HepG2 (cell line): ENCODE measurements around the gene PRKCB. TPM values are rescaled to one million over a fixed set of nuclear protein-coding genes. Genes with fewer than 3 reads are reported as not detected.
A peak's percentile ranks its signal among the peaks of the same experiment; 100 is the strongest.

Source experiments
- ATAC-seq: fragments of 200-7000 bp; cut with Tn5 transposase; 3 replicates; pipeline ENCODE4 v1.9.1; 2020; ENCODE audit warnings: mild to moderate bottlenecking, moderate library complexity
- BruUV-seq: library from RNA; stranded (reverse); fragments of 400-500 nt; replicated peaks from 2 replicates; lab custom pipeline; 2021; lab: Mats Ljungman, UMichigan
- CTCF ChIA-PET: fragments of 300-600 bp; formaldehyde crosslinking; extraction: SDS; loops from one replicate; lab custom pipeline; 2021; ENCODE audit warnings: low total read pairs, inconsistent platforms, low intra/inter-chr PET ratio; lab: Yijun Ruan, JAX
- POLR2A ChIA-PET: fragments of 350-600 bp; sonication (Branson Sonifier 250); formaldehyde crosslinking; loops from one replicate; lab custom pipeline; 2020; ENCODE audit warnings: antibody characterized with exemption, inconsistent platforms; lab: Yijun Ruan, JAX
- DNase-seq: peaks from one replicate; pipeline ENCODE4 v3.0.0-alpha.2; 2015; ENCODE audit warnings: low spot score
- FAIRE-seq: peaks from 3 replicates; lab custom pipeline; 2011; peaks lifted over from hg19 to GRCh38; lab: Jason Lieb, UNC
- H2AFZ ChIP-seq: one replicate; pipeline ENCODE4 v1.6.1; 2011; ENCODE audit warnings: low read length, inconsistent platforms
- H3K27ac ChIP-seq: fragments of 300-600 bp; 3 replicates; pipeline ENCODE4 v1.8.0; 2011; ENCODE audit warnings: mixed run types, mild to moderate bottlenecking, mixed read lengths, low read length, inconsistent platforms; ENCODE audit not compliant: insufficient read depth; ENCODE audit errors: extremely low read length
- H3K27me3 ChIP-seq, 2 experiments: fragments of 200-600 bp in 1 of 2; 2 replicates in 1 of 2; 3 replicates in 1 of 2; pipeline versions ENCODE4 v1.6.0 to v1.8.0; 2011; ENCODE audit warnings: low read length in 2 of 2, mild to moderate bottlenecking in 2 of 2, moderate library complexity in 2 of 2, inconsistent platforms in 1 of 2; ENCODE audit not compliant: insufficient read depth in 2 of 2, control insufficient read depth in 1 of 2
- H3K36me3 ChIP-seq, 2 experiments: fragments of 200-600 bp in 1 of 2; replicated peaks in 1 of 2; 2 replicates in 1 of 2; 3 replicates in 1 of 2; pipeline versions ENCODE4 v1.5.1 to v1.8.0; 2011; ENCODE audit warnings: low read length in 2 of 2, inconsistent platforms in 1 of 2; ENCODE audit not compliant: insufficient read depth in 2 of 2, control insufficient read depth in 1 of 2
- H3K4me1 ChIP-seq: 2 replicates; pipeline ENCODE4 v1.5.1; 2012; ENCODE audit warnings: low read length, inconsistent platforms; ENCODE audit not compliant: insufficient read depth
- H3K4me2 ChIP-seq: 2 replicates; pipeline ENCODE4 v1.6.0; 2011; ENCODE audit warnings: low read depth, low read length, inconsistent platforms
- H3K4me3 ChIP-seq, 3 experiments: fragments of 200-600 bp in 1 of 3; sonication (generic), shearing (Covaris generic) in 1 of 3; replicated peaks in 1 of 3; 2 replicates each; pipeline ENCODE4 v1.5.1; 2011 to 2016; ENCODE audit warnings: low read length in 3 of 3, inconsistent platforms in 2 of 3, low read depth in 2 of 3, mild to moderate bottlenecking in 2 of 3, control low read depth in 1 of 3, mixed read lengths in 1 of 3; ENCODE audit not compliant: insufficient read depth in 1 of 3
- H3K79me2 ChIP-seq: one replicate; pipeline ENCODE4 v1.6.1; 2011; ENCODE audit warnings: low read length, inconsistent platforms; ENCODE audit not compliant: insufficient read depth
- H3K9ac ChIP-seq: 2 replicates; pipeline ENCODE4 v1.6.0; 2011; ENCODE audit warnings: mild to moderate bottlenecking, low read depth, low read length, inconsistent platforms; ENCODE audit not compliant: insufficient read depth
- H3K9me3 ChIP-seq: 2 replicates; pipeline ENCODE4 v1.5.1; 2012; ENCODE audit warnings: mild to moderate bottlenecking, low read length
- H4K20me1 ChIP-seq: 2 replicates; pipeline ENCODE4 v1.6.0; 2011; ENCODE audit warnings: inconsistent platforms, mild to moderate bottlenecking, low read length, moderate library complexity; ENCODE audit not compliant: insufficient read depth
- CREB1 ChIP-seq, 2 experiments: fragments of 450-650 bp in 1 of 2; IDR thresholded peaks; 2 replicates each; pipeline ENCODE4 v1.6.1; 2016 to 2017; ENCODE audit warnings: control low read depth in 1 of 2, mild to moderate bottlenecking in 1 of 2, missing compliant biosample characterization in 1 of 2, missing genetic modification characterization in 1 of 2
- KDM1A ChIP-seq: IDR thresholded peaks from 2 replicates; pipeline ENCODE4 v1.6.1; 2016; ENCODE audit warnings: missing compliant biosample characterization
- TBP ChIP-seq: sonication (generic); formaldehyde crosslinking; IDR thresholded peaks from 2 replicates; pipeline ENCODE4 v1.5.0; 2020; ENCODE audit warnings: missing genetic modification reagents
- WGBS: methylation state at CpG from one replicate; pipeline ENCODE4 v1.1.6; 2017; ENCODE audit warnings: low lambda C conversion rate; 5-methylcytosine and 5-hydroxymethylcytosine counted together
- in situ Hi-C: cut with HindIII; loops from 2 replicates; pipeline ENCODE4 v1.10.0; 2017; ENCODE audit warnings: low pct_unique_long_range_greater_than_20kb; ENCODE audit not compliant: extremely low pct_ligation_motif_present
- intact Hi-C: fragments of 100-400 bp; cut with micrococcal nuclease; formaldehyde crosslinking; loops from one replicate; pipeline ENCODE4 v1.10.0; 2022; ENCODE audit not compliant: unreplicated experiment
- polyA plus RNA-seq, 8 experiments: library from polyadenylated mRNA; depleted of rRNA in 3 of 8; stranded (reverse) in 7 of 8; unstranded in 1 of 8; fragments of >200 nt; fragmentation: Illumina TruSeq in 4 of 8; extraction: Trizol in 4 of 8; gene quantifications; 2 replicates each; pipeline versions ENCODE4 v1.2.1 to v1.2.3, GENCODE V29; 2011 to 2016; ENCODE audit warnings: low read depth in 4 of 8, missing spikeins in 1 of 8, mixed read lengths in 1 of 8; ENCODE audit not compliant: insufficient read depth in 1 of 8
- total RNA-seq, 5 experiments: library from RNA; depleted of rRNA; stranded (reverse); fragments of >200 nt; fragmentation: Illumina TruSeq; extraction: Trizol; gene quantifications; 2 replicates each; pipeline ENCODE4 v1.2.3, GENCODE V29; 2016; ENCODE audit warnings: low read depth in 1 of 5
- TF ChIP-seq, protein P1 (sequence below): sonication (generic); formaldehyde crosslinking; conservative IDR thresholded peaks from 2 replicates; pipeline ENCODE4 v1.4.0; 2020; ENCODE audit warnings: missing genetic modification reagents

The PRKCB gene
- total and polyA plus RNA-seq, 2 of the 13 experiments (the other 11 are each of a cell fraction or from before 2014, with no cell fraction given) = 0.01 TPM; not detected in 1

DNA sequence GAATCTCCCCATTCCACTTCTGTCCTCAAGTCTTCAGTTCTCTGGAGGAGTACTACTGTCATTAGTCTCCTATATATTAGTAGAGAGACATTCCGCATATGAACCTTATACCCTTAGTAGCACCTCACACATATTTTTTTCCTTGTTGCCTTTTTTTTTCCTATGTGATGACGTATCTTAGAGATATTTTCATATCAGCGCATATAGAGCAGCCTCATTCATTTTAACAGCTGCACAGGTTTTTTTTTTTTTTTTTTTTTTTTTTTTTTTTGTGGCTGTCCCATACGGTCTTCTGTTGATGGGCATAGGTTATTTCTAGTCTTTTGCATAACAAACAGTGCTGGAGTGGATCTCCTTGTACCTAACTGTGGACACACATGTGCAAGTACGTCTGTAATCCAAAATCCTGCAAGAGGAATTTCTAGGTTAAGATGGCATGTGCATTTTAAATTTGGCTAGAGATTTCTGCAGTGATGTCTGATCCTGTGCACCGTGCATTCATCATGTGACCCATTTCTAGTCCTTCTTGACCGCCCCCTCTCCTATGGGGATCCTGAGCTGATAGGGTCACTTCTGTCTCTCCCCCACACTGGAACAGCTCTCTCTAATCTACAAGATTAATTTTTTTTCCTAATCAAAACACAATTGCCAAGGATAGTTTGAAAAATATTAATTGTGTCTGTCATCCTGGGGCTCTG lies 64.8 kb downstream of the PRKCB start:
- Histone ChIP-seq H3K9ac (no peak overlapping the region), H3K79me2 (no peaks in the 10 kb centered on the region), H3K27me3 (peaks cover 0 to 10% of the 10 kb centered on the region in 2 experiments; a peak in 1 of 5 replicates), H3K4me1 (no peaks in the 10 kb centered on the region), H3K4me2 (no peak overlapping the region), H2AFZ (no peak overlapping the region), H3K36me3 (no peaks in the 10 kb centered on the region), H3K27ac (no peak overlapping the region), H4K20me1 (no peaks in the 10 kb centered on the region), H3K4me3 (no peak overlapping the region), H3K9me3 (no peaks in the 10 kb centered on the region)
- WGBS = 22% methylated on average over 7 of the region's 7 CpGs
- no TSS peak for BruUV-seq
- intact Hi-C loops = no loop called here
- TF ChIP-seq, protein P1, sequence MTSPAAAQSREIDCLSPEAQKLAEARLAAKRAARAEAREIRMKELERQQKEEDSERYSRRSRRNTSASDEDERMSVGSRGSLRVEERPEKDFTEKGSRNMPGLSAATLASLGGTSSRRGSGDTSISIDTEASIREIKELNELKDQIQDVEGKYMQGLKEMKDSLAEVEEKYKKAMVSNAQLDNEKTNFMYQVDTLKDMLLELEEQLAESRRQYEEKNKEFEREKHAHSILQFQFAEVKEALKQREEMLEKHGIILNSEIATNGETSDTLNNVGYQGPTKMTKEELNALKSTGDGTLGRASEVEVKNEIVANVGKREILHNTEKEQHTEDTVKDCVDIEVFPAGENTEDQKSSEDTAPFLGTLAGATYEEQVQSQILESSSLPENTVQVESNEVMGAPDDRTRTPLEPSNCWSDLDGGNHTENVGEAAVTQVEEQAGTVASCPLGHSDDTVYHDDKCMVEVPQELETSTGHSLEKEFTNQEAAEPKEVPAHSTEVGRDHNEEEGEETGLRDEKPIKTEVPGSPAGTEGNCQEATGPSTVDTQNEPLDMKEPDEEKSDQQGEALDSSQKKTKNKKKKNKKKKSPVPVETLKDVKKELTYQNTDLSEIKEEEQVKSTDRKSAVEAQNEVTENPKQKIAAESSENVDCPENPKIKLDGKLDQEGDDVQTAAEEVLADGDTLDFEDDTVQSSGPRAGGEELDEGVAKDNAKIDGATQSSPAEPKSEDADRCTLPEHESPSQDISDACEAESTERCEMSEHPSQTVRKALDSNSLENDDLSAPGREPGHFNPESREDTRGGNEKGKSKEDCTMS (CRISPR knock-in tag) = no peak
- TF ChIP-seq CREB1 (IDR thresholded peaks at IDR 0.05) (peak; percentile 69), CREB1 (CRISPR knock-in tag; IDR thresholded peaks at IDR 0.05) (no peak), KDM1A (CRISPR knock-in tag) (no peak), TBP (CRISPR knock-in tag) (no peak)
- POLR2A ChIA-PET = no interaction called here
- ATAC-seq = no peak
- CTCF ChIA-PET = no interaction called here
- FAIRE-seq = no peak
- in situ Hi-C loops = no loop called here
- DNase-seq = no peak
